Gastrocnemius medialis (tissue), 4 donors: ENCODE results near the gene NECAP2.

ENCODE experiments used
- CTCF ChIP-seq, 5 experiments: fragments of 450-650 bp in 3 of 5; fragments of 200-600 bp in 2 of 5; sonication (generic) in 2 of 5; IDR thresholded peaks in 4 of 5; conservative IDR thresholded peaks in 1 of 5; 1 replicate in 4 of 5; 2 replicates in 1 of 5; pipeline ENCODE4 v1.5.1; 2016 to 2019; ENCODE audit warnings: antibody characterized with exemption in 5 of 5, mild to moderate bottlenecking in 3 of 5, moderate library complexity in 3 of 5
- POLR2A ChIP-seq, 2 donors: fragments of 450-650 bp; IDR thresholded peaks; one replicate each; pipeline ENCODE4 v1.6.1; 2017; ENCODE audit warnings: antibody characterized with exemption in 2 of 2, mild to moderate bottlenecking in 2 of 2, moderate library complexity in 2 of 2

DNA sequence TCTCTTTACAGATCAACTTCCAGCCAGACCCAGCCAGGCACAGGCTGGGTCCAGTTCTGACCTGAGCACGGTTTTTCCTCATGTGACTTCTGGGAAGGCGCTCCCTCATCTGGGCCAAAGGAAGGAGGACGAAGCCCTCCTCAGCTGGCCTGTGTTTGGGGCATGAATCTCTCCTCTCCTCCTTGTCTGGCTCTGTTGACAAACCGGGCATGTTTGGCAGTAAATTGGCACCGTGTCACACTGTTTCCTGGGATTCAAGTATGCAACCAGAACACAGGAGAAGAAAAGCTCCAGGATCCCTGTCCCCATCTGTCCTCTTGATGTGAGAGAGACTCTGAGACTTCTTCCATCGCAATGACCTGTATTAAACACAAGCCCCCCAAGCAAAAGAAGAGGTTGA, 18.3 kb downstream of the NECAP2 start:
- TF ChIP-seq CTCF (IDR thresholded peaks at IDR 0.05 in 4 of 5, conservative IDR thresholded peaks at IDR 0.05 in 1 of 5) (no peak), POLR2A (IDR thresholded peaks at IDR 0.05) (no peak)
